Activated T-cell treated with anti-CD3 and anti-CD28 coated beads for 1 hour (primary cell): Measurements from ENCODE around the gene PTPN3.

ENCODE experiments used
- DNase-seq: peaks from one replicate; pipeline ENCODE4 v3.0.0-alpha.2; 2020; ENCODE audit warnings: low read depth

The PTPN3 gene

DNA sequence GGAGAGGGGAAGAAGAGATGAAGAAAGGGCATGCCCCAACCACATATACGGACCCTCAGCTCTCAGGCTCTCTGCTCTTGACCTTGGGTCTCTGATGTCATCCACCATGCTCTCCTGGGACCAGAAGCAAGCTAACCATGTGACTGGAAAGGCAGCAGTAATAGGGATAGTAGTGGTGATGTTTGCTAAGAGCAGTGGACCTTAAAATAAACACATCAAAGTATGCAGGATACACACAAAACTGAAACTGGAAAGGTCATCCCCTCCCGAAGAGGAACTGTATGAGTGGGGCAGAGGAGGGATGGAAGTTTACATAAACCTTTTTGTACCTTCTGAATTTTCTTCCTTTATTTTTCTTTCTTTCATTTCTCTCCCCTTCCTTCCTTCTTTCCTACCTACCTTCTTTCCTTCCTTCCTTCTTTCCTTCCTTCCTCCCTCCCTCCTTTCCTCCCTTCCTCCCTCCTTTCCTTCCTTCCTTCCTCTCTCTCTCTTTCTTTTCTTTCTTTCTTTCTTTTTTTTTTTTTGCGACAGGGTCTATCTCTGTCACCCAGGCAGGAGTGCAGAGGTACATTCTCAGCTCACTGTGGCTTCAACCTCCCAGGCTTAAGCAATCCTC, 8.1 kb upstream of the PTPN3 start:
- no peak for DNase-seq

DNA sequence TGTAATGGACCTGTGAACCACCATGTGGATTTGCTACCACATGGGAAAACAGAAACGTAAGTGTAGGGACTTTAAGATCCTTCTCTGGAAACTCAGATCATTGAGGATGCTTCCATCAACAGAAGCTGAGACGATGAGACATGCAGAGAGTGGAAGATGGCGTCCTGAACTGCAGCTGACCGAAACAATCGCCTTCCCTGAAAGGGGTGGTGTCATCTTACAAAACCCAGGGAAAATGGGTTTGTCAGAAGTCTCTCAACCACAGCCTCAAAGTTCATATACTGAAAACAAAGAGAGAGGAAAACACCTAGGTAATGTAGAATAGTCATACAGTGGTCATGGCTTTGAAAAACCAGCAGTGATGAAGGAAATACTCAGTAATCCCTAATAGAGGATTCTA, 6.6 kb upstream of the PTPN3 start:
- DNase-seq = no peak

- no peak for DNase-seq
These were observed 2.4 kb upstream of the PTPN3 start for GRCh38 chr9:109500421-109500974.

DNA sequence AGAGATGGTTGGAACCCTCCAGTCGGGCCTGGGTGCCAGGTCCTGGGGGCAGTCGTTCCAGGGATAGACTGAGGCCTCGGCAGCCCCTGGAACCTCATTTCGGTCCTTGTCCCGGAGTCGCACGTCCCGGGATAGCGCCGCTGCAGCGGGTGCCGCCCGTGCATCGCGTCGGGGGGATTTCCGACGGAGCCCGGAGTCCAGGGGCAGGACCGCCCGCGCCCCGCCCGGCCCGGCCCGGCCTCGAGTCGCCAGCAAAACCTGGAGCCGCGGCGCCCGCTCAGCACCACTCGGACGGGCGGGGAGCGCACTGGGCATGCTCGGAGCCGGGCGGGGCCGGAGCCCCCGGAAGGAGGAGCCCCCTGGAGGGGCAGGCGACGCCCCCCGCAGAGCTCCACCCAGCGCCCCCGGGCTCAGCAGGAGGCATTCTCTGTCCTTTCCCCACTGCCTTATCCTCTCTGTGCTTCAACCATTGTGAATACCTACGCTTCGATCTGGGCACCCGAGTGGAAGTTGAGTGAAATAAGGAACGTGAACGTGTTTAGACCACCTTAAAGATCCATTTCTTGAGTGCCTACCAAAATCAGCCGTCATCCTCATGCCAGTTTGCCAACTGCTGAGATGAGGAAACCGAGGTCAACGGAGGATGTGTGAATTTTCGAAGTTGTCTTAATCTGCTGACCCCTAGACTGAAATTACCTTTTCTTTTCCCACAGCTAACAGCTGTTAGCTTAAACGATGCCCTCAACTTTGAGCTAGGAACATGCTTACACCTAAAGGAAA, 1.7 kb upstream of the PTPN3 start:
- no peak for DNase-seq

DNA sequence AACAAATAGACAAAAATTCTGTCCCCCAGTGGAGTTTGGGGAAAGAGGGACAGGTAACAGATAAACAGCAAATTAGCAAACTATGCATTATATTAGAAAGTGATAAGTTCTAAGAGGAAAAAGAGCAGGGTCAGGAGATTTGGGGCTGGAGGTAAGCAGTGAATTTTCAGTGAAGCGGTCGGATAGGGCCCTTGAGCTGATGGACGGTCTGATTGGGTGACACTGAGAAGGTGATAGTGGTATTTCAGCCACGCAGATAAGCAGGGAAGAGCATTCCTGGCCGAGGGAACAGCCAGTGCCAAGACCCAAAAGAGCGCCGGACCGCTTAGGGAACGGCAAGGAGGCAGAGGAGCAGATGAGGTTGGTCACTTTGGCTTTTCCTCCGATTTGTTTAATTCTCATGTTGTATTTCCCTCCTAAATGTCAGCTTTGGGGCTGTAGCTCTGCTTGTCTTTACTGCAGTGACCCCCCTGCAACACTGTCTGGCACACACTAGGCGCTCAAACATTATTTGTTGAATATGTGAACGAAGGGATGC, 1.1 kb upstream of the PTPN3 start:
- no peak for DNase-seq

DNA sequence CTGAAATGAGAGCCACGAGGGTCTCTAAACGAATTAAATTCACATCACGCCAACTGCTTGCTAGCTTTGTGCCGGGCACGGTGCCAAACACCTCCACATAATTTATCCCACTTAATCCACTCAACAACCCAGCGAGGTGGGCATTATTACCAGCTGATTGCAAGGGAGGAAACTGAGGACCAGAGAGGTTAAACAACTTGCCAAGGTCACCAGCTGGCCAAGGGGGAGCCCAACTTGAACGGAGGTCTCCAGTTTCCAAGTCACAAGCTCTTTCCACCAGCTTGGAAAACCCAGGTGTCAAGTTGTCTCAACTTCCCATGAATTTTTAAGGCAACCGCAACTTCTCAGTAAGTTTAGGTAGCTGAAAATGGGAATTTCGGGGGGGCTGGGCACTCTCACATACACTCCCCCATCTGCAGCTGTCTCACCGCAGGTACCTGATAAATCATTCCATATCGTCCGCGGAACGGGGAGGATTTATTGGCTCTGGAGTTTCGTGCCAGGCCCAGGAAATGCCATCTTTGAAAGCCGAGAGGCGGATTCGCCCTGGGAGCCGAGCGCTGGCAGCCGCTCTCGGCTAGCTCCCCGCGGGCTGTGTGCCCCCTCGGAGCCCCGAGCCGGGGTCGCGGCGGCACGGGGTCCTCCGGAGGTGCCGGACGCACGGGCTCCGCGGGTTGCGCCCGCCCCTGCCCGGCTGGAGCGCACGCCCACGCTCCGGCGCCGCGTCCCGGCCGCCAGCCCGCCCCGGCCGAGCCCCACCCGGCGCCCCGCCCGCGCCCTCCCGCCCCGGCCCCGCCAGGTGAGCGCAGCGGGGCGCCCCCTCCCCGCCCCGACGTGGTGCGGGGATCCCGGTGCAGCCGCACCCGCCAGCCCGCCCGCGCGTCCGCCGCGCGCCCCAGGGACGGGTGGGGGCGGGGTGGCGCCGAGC, 617 bp downstream of the PTPN3 start:
- no peak for DNase-seq

DNA sequence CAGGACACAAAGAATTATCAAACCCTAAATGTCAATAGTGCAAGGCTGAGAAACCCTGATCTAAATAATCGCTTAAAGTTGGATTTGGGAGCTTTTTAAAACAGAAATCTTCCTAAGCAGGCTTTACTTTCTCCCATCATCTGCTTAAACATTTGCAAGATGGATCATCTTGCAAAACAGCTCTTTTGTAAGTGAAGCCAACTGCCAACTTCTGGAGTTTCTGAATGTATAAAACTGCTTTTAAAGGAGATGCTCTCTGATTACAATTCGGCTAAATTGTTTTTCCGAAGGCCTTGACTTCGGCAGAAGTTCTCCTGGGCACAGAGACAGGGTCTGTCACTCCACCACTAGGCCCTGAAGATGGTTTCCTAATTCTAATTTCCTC, 1.3 kb downstream of the PTPN3 start:
- no peak for DNase-seq

DNA sequence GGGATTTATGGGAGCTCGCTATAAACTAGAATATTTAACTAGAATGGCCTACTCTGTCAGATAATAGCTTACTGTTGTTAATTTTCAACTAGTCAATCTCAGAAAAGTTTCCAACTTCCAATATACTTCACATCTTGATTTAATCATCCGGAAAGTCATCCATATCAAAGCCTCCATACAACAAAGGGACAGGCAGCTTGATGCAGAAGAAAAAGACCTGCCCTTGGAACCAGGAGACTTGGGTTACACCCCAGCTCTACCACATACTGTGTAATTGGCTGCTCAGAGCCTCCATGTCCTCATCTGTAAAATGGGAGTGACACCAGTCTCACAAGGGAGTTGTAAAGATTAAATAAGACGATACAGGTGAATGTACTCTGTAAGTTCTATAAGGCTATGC, 1.9 kb downstream of the PTPN3 start:
- DNase-seq = no peak

GRCh38 chr9:109493648-109494047, 4.5 kb downstream of the PTPN3 start:
- no peak for DNase-seq

GRCh38 chr9:109491590-109491989, 6.5 kb downstream of the PTPN3 start:
- DNase-seq = no peak

- DNase-seq = no peak
These were observed 9.2 kb downstream of the PTPN3 start for GRCh38 chr9:109488791-109489492.

GRCh38 chr9:109488351-109488750, 9.8 kb downstream of the PTPN3 start:
- DNase-seq = no peak

DNA sequence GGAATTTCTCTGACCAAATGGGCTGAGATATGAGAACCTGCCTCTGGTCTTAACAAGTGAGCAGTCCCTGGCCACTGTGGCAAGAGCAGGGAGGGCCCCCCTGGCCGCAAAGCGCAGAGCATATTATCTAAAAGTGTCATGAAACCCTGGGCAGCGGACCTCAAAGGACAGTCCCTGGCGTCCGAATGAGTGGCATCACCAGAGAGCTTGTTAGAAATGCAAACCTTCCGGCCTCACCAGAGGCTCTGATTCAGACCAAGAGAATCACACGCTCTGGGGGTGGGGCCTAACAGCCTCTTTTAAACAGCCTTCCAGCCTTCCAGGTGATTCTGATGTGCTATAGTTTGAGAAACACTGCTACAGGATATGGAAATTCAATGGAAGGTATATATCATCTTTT, 10.9 kb downstream of the PTPN3 start:
- no peak for DNase-seq

GRCh38 chr9:109483744-109484429, 14.2 kb downstream of the PTPN3 start:
- no peak for DNase-seq

GRCh38 chr9:109482391-109482916, 15.7 kb downstream of the PTPN3 start:
- no peak for DNase-seq

DNA sequence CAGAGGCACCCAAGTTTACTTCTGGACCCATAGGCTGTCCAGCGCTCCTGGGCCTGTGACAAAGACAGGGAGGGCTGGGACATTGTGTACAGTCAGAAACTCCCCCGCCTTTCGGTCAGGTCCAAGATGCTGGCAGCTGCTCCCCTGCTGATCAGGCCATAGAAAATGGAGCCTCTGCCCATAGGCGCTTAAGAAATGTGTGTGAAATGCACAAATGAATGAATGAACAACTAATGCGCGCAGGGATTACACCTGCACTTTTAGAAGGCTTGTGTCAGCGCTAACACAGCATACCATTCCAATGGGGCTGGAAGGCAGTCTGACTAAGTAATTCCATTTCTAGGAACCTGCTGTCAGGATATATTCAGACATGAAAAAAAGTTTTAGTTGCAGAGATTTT, 16.3 kb downstream of the PTPN3 start:
- no peak for DNase-seq

DNA sequence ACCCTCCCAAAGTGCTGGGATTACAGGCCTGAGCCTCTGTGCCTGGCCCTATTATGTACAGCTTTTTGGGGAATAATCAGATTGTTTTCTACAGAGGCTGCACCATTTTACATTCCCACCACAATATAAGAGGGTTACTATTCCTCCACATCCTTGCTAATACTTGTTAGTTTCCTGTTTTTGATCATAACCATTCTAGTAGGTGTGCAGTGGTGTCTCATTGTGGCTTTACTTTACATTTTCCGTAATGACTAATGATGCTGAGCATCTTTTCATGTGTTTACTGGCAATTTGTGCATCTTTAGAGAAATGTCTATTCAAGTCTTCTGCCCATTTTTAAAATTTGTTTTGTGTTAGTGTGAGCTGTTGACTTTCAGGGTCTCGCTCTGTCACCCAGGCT, 18.3 kb downstream of the PTPN3 start:
- no peak for DNase-seq

- DNase-seq = no peak
These were observed 19.3 kb downstream of the PTPN3 start for GRCh38 chr9:109478665-109479380.

- DNase-seq = no peak
These were observed 20.0 kb downstream of the PTPN3 start for GRCh38 chr9:109478051-109478563.
